Epithelial cell of esophagus (primary cell): ENCODE results near the gene ERFL.

ENCODE experiments used
- DNase-seq: peaks from one replicate; pipeline ENCODE4 v3.0.0; 2010; ENCODE audit warnings: low read depth
- H3K4me3 ChIP-seq: 2 replicates; pipeline ENCODE4 v1.5.1; 2011; ENCODE audit warnings: mild to moderate bottlenecking, low read length, control low read depth
- TF ChIP-seq, protein P1 (sequence below): IDR thresholded peaks from 2 replicates; pipeline ENCODE4 v1.5.1; 2011; ENCODE audit warnings: low read depth, mild to moderate bottlenecking, low read length, control low read depth, inconsistent platforms; ENCODE audit not compliant: insufficient read depth; ENCODE audit errors: missing control alignments

The ERFL gene

DNA sequence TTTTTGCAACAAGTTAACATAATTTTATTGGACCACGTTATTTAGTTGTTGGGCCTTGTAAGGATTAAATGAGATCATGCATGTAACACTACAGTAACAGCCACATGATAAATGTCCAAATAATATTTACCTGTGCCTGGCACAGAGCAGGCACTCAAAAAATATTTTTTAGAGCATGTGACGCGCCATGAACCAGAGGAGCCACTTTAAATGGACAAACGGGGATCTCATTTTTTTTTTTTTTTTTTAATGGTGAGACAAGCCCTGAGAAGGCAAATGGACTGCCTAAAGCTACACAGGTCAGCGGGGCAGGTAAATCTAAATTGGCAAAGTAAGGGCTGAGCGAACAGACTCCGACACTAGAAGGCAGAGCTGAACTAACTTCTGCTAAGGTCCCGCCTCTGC, 69.0 kb downstream of the ERFL start:
- TF ChIP-seq, protein P1, sequence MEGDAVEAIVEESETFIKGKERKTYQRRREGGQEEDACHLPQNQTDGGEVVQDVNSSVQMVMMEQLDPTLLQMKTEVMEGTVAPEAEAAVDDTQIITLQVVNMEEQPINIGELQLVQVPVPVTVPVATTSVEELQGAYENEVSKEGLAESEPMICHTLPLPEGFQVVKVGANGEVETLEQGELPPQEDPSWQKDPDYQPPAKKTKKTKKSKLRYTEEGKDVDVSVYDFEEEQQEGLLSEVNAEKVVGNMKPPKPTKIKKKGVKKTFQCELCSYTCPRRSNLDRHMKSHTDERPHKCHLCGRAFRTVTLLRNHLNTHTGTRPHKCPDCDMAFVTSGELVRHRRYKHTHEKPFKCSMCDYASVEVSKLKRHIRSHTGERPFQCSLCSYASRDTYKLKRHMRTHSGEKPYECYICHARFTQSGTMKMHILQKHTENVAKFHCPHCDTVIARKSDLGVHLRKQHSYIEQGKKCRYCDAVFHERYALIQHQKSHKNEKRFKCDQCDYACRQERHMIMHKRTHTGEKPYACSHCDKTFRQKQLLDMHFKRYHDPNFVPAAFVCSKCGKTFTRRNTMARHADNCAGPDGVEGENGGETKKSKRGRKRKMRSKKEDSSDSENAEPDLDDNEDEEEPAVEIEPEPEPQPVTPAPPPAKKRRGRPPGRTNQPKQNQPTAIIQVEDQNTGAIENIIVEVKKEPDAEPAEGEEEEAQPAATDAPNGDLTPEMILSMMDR = no peak
- H3K4me3 ChIP-seq = peak overlapping the region; percentile 1
- no peak for DNase-seq
